Glutamatergic neuron (in vitro differentiated cells): ENCODE measurements around the gene RABGGTA. TPM values are rescaled to one million over a fixed set of nuclear protein-coding genes. Genes with fewer than 3 reads are reported as not detected.

Experiments used
- DNase-seq: peaks from one replicate; pipeline ENCODE4 v3.0.0; 2022
- H3K27ac Mint-ChIP-seq: one replicate; pipeline ENCODE4 v1.8.0; 2020; ENCODE audit warnings: mild to moderate bottlenecking, mixed read lengths, inconsistent platforms; ENCODE audit not compliant: unreplicated experiment
- H3K27me3 Mint-ChIP-seq: one replicate; pipeline ENCODE4 v1.8.0; 2020; ENCODE audit warnings: mild to moderate bottlenecking, moderate library complexity, mixed read lengths, inconsistent platforms; ENCODE audit not compliant: unreplicated experiment
- H3K36me3 Mint-ChIP-seq: one replicate; pipeline ENCODE4 v1.8.0; 2020; ENCODE audit warnings: mild to moderate bottlenecking, mixed read lengths, inconsistent platforms; ENCODE audit not compliant: unreplicated experiment
- H3K4me1 Mint-ChIP-seq: one replicate; pipeline ENCODE4 v1.8.0; 2020; ENCODE audit warnings: mild to moderate bottlenecking, low read depth, mixed read lengths, inconsistent platforms; ENCODE audit not compliant: unreplicated experiment
- H3K4me3 Mint-ChIP-seq: one replicate; pipeline ENCODE4 v1.8.0; 2020; ENCODE audit warnings: mild to moderate bottlenecking, mixed read lengths, inconsistent platforms; ENCODE audit not compliant: unreplicated experiment
- H3K9me3 Mint-ChIP-seq: one replicate; pipeline ENCODE4 v1.8.0; 2020; ENCODE audit warnings: mild to moderate bottlenecking, moderate library complexity, mixed read lengths, inconsistent platforms; ENCODE audit not compliant: unreplicated experiment
- total RNA-seq: library from RNA; stranded (reverse); fragmentation: NEBNext Ultra II Directional; extraction: Animal tissue kit (Norgen Biotek cat#: 25700); gene quantifications from one replicate; pipeline ENCODE4 v1.2.1, GENCODE V29; 2021; ENCODE audit not compliant: unreplicated experiment
- TF ChIP-seq, protein P1 (sequence below): fragments of 200-600 bp; sonication (generic); IDR thresholded peaks from one replicate; pipeline ENCODE4 v1.5.0; 2021; ENCODE audit not compliant: partially characterized antibody, unreplicated experiment

Gene RABGGTA
- total RNA-seq, 1 donor from 2014 or later = 30.3 TPM

GRCh38 chr14:24237463-24237955 lies 33.9 kb downstream of the RABGGTA start:
- H3K9me3 Mint-ChIP-seq = peaks cover 5% of the 10 kb centered on the region
- H3K4me3 Mint-ChIP-seq = no peak overlapping the region
- peaks cover 5% of the 10 kb centered on the region for H3K36me3 Mint-ChIP-seq
- peaks cover 6% of the 10 kb centered on the region for H3K27me3 Mint-ChIP-seq
- peaks cover 10% of the 10 kb centered on the region for H3K4me1 Mint-ChIP-seq
- no peak for DNase-seq
- TF ChIP-seq, protein P1, sequence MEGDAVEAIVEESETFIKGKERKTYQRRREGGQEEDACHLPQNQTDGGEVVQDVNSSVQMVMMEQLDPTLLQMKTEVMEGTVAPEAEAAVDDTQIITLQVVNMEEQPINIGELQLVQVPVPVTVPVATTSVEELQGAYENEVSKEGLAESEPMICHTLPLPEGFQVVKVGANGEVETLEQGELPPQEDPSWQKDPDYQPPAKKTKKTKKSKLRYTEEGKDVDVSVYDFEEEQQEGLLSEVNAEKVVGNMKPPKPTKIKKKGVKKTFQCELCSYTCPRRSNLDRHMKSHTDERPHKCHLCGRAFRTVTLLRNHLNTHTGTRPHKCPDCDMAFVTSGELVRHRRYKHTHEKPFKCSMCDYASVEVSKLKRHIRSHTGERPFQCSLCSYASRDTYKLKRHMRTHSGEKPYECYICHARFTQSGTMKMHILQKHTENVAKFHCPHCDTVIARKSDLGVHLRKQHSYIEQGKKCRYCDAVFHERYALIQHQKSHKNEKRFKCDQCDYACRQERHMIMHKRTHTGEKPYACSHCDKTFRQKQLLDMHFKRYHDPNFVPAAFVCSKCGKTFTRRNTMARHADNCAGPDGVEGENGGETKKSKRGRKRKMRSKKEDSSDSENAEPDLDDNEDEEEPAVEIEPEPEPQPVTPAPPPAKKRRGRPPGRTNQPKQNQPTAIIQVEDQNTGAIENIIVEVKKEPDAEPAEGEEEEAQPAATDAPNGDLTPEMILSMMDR = no peak
- no peak overlapping the region for H3K27ac Mint-ChIP-seq

GRCh38 chr14:24236689-24237462 lies 34.5 kb downstream of the RABGGTA start:
- Mint-ChIP-seq H3K36me3 (peaks cover 5% of the 10 kb centered on the region), H3K27ac (no peak overlapping the region), H3K9me3 (peaks cover 3% of the 10 kb centered on the region)

GRCh38 chr14:24235804-24236688 lies 35.4 kb downstream of the RABGGTA start:
- Mint-ChIP-seq H3K27me3 (peaks cover 5% of the 10 kb centered on the region), H3K9me3 (peaks cover 5% of the 10 kb centered on the region), H3K27ac (no peak overlapping the region), H3K4me3 (no peak overlapping the region), H3K4me1 (peaks cover 9% of the 10 kb centered on the region), H3K36me3 (peaks cover 5% of the 10 kb centered on the region)
- DNase-seq = no peak
- TF ChIP-seq, protein P1 = no peak

More at GRCh38 chr14:24236689-24237462, 34.5 kb downstream of the RABGGTA start:
- H3K4me1 Mint-ChIP-seq = peaks cover 10% of the 10 kb centered on the region
- DNase-seq = no peak
- peaks cover 5% of the 10 kb centered on the region for H3K27me3 Mint-ChIP-seq
- TF ChIP-seq, protein P1 = no peak
- no peak overlapping the region for H3K4me3 Mint-ChIP-seq

DNA sequence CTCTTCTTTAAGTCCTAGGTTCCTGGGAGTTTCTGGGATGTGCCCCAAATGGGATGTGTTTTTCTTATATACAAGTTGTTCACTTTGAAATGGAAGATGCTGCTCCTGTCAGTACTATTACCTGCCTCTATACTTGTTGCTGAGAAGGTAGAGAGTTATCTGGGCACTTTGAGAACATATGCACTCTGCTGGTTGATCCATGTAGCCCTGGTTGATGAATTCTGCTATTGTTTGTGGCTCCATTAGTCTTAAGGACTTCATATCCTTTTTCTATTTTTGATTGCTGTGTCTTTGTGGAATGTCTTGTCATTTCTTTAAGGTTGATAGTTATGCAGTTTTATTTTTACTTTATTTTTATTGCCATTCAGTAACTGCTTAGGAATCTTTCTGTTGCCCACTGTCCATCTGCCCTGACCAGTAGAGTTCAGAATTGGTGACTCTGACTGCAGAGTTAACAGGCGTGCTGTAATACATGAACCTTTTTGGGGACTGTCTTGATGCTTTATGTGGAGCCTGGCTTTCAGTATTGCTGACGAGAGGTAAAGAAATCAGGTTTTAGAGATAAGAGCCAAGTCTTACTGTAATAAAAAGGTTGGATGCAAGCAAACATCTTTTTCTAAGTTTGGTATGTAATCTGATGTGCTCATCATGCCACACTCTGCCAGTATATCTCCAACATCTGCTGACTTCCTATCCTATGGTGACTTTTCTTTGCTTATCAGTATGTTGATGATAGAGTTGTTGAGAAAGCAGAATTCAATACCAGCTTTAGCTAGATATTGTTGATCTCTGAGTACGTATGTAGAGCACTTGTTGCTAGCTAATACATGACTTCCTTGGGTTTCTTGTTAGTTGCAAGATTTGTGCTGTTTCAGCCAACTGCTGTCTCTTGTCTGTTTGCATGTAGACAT lies 37.0 kb downstream of the RABGGTA start:
- Mint-ChIP-seq H3K27me3 (peaks cover 5% of the 10 kb centered on the region), H3K4me1 (peaks cover 4% of the 10 kb centered on the region)
- TF ChIP-seq, protein P1 = no peak

More for the DNA sequence above, 37.0 kb downstream of the RABGGTA start:
- no peak overlapping the region for H3K27ac Mint-ChIP-seq
- peaks cover 6% of the 10 kb centered on the region for H3K9me3 Mint-ChIP-seq
- DNase-seq = no peak
- peak overlapping the region; percentile 59 for H3K4me3 Mint-ChIP-seq
- peaks cover 5% of the 10 kb centered on the region for H3K36me3 Mint-ChIP-seq
